Urinary bladder (tissue), 4 donors: ENCODE measurements around the gene MGMT. TPM values are rescaled to one million over a fixed set of nuclear protein-coding genes. Genes with fewer than 3 reads are reported as not detected.

ENCODE experiments used
- DNase-seq: peaks from one replicate; pipeline ENCODE4 v3.0.0-alpha.2; 2015; ENCODE audit errors: extremely low spot score
- H3K27ac ChIP-seq: one replicate; pipeline ENCODE4 v1.5.1; 2013; ENCODE audit warnings: low read depth, mild to moderate bottlenecking, moderate library complexity
- H3K36me3 ChIP-seq: one replicate; pipeline ENCODE4 v1.6.1; 2013; ENCODE audit warnings: mild to moderate bottlenecking, moderate library complexity; ENCODE audit not compliant: insufficient read depth
- H3K4me1 ChIP-seq: one replicate; pipeline ENCODE4 v1.6.1; 2013; ENCODE audit warnings: mild to moderate bottlenecking, moderate library complexity; ENCODE audit not compliant: insufficient read depth
- H3K4me3 ChIP-seq: one replicate; pipeline ENCODE4 v1.5.1; 2013; ENCODE audit warnings: low read depth, low read length
- WGBS: extraction: QIAGEN DNeasy Blood & Tissue Kit; methylation state at CpG from one replicate; pipeline ENCODE4 v1.1.7; 2013; 5-methylcytosine and 5-hydroxymethylcytosine counted together
- polyA plus RNA-seq: library from polyadenylated mRNA; stranded (reverse); fragments of 200-250 nt; gene quantifications from one replicate; pipeline ENCODE4 v1.2.3, GENCODE V29; 2013
- total RNA-seq: library from RNA; depleted of rRNA; stranded (reverse); fragments of >200 nt; gene quantifications from one replicate; pipeline ENCODE4 v1.2.3, GENCODE V29; 2014
- donor health status: healthy with polysubstance abuse.
- donor health status: healthy.

MGMT gene
- total and polyA plus RNA-seq, 2 donors = 19.5 to 28.5 TPM

DNA sequence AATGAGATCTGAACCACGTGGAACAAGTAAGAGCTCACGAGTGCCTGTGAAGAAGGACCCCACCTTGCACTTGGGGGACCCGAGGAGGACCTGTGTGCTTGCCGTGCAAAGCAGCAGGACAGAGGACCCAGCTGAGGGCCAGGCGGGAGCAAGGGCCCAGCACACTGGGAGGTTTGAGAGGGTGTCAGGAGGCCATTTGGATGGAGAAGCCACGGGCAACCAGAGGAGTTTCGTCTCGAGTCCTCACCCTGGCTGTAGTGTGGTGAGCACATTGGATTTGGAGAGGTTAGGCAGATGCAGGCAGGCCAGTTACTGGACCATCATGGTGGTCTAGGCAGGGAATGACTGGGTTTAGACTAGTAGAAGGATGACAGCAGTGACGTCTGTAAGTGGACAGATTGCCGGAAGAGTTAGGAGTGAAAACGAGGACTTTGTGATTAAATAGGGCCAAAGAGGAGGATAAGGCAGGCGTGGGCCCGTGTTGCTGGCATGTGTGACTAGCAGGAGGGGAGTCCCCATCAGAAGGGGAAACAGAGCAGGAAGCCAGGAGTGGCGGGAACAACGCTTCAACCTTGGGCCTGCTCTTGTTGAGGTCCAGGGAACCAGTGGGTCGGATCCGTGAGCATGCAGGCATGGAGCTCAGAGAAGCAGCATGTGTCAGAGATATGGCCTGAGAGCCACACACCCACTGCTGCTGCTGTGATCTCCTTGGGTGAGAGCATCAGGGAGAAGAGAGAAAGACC, 208.2 kb downstream of the MGMT start:
- no peak for DNase-seq
- no peak overlapping the region for H3K27ac ChIP-seq
- no peaks in the 10 kb centered on the region for H3K4me1 ChIP-seq
- WGBS = 97% methylated on average over 17 of the region's 17 CpGs
- no peaks in the 10 kb centered on the region for H3K36me3 ChIP-seq
- H3K4me3 ChIP-seq = no peak overlapping the region

DNA sequence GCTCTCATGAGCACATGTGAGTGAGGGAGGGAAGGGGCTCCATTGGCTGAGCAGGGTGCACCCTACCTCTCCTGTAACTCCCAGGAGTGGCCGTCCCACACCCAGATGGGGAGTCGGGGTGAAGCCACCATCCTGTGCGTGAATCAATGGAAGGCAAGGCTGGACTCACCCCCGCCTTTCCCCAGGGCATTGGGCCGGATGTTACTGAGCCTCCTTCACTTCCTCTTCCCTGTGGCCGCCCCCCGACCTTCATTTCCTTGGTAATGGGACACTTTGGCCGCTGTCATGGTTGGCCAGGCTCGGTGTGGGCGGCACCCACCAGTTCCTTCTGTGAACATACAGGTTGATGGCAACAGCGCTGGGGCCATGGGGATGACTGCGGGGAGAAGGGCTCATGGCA, 209.0 kb downstream of the MGMT start:
- H3K36me3 ChIP-seq = no peaks in the 10 kb centered on the region
- H3K4me3 ChIP-seq = no peak overlapping the region
- DNase-seq = no peak
- 92% methylated on average over 12 of the region's 12 CpGs for WGBS
- H3K27ac ChIP-seq = no peak overlapping the region
- H3K4me1 ChIP-seq = no peaks in the 10 kb centered on the region

GRCh38 chr10:129677377-129677927, 210.4 kb downstream of the MGMT start:
- Histone ChIP-seq H3K4me3 (no peak overlapping the region), H3K36me3 (no peaks in the 10 kb centered on the region), H3K4me1 (no peaks in the 10 kb centered on the region), H3K27ac (no peak overlapping the region)
- 97% methylated on average over 11 of the region's 11 CpGs for WGBS
- DNase-seq = no peak

DNA sequence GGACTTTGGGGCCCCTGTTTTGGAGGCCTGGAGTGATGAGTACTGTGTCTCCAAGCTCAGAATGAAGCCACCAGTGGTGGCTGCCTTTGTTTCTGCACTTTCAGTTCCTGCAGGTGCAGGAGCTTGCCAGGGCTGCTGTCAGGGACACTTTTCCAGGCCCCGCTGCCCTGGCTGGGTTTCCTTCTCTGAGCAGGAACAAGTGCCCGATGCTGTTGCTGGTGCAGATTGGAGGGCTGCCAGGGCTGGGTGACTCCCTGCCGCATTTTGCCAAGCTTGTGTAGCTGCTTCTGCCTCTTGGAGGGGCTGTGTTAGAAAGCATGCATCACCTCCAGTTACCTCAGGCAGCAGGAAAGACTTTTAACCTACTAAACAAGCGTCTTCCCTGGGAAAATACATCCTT, 211.1 kb downstream of the MGMT start:
- no peak for DNase-seq
- 78% methylated on average over 4 of the region's 4 CpGs for WGBS

DNA sequence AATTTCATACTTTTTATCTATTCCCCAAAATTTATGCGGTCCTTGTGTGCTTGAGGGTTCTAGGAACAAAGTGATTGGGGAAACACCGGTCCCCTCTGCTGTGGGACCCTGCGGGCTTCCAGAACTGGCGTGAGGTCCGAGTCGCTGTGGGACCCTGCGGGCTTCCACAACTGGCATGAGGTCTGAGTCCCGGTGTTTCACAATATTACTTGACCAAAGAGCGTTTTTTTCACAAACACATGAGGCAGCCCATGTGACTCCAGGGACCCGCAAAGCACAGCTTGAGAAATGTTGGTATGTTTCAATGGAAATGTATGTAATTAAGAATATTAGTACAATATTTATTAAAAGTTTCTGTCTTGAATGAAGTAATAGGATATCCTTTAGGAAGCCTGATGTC, 212.2 kb downstream of the MGMT start:
- no peak for DNase-seq
- Histone ChIP-seq H3K4me1 (no peaks in the 10 kb centered on the region), H3K27ac (no peak overlapping the region), H3K4me3 (no peak overlapping the region), H3K36me3 (no peaks in the 10 kb centered on the region)
- WGBS = 95% methylated on average over 10 of the region's 10 CpGs

More for the DNA sequence above, 211.1 kb downstream of the MGMT start:
- Histone ChIP-seq H3K4me1 (no peaks in the 10 kb centered on the region), H3K36me3 (no peaks in the 10 kb centered on the region), H3K4me3 (no peak overlapping the region), H3K27ac (no peak overlapping the region)

DNA sequence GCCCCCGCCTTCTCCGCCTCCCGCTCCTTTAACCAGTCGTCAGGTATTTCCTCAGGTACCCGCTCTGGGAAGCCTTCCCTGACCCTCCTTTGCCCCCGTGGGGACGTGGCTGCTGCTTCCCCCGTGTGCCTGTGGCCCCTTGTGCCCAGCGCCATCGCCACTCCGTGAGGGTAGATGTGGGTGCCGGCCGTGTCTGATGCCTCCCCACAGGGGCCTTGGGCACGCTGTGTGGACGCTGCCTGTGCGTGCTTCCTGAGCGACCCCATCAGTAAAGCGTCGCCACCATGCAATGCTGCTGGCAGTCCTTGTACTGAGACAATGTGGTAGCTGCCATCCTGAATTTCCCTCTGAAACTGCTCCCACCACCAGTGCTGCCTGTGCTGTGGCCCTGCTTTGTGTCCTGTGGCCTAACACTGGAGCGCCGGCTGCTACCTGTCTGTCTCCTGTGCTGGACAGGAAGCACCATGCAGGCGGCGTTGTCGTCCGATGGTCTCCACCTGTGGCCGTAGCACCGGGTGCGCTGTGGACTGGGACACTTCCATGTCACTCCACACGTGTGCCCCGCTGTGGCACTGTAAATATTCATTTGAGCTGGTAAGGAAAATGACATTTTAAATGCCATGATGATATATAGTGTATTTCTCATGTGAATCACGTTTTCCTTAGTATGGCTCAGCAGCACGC, 213.8 kb downstream of the MGMT start:
- whole genome bisulfite sequencing = 96% methylated on average over 32 of the region's 32 CpGs
- no peak for DNase-seq

DNA sequence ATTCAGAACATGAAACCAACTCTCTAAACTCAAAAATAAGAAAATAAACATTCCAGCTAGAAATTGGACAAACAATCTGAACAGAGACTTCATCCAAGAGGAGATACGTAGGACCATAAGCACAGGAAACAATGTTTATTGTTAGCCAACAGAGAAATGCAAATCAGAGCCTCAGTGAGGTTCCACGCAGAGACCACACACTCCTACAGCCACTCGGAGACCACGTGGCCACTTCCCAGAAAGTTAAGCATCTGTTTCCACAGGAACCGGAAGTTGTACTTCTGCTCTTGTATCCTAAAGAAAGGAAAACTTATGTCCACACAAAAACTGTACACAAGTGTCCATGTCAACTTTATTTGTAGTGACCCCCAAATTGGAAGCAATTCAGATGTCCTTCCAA, 214.8 kb downstream of the MGMT start:
- 63% methylated on average over 5 of the region's 5 CpGs for whole genome bisulfite sequencing
- H3K36me3 ChIP-seq = no peaks in the 10 kb centered on the region
- no peak for DNase-seq
- no peak overlapping the region for H3K27ac ChIP-seq
- no peaks in the 10 kb centered on the region for H3K4me1 ChIP-seq
- H3K4me3 ChIP-seq = no peak overlapping the region

More for the DNA sequence above, 213.8 kb downstream of the MGMT start:
- no peak overlapping the region for H3K27ac ChIP-seq
- H3K4me3 ChIP-seq = no peak overlapping the region
- H3K36me3 ChIP-seq = no peaks in the 10 kb centered on the region
- no peaks in the 10 kb centered on the region for H3K4me1 ChIP-seq

GRCh38 chr10:129683519-129683918, 216.5 kb downstream of the MGMT start:
- 91% methylated on average over 1 of the region's 1 CpG for WGBS
- Histone ChIP-seq H3K36me3 (no peaks in the 10 kb centered on the region), H3K4me3 (no peak overlapping the region), H3K4me1 (no peaks in the 10 kb centered on the region), H3K27ac (no peak overlapping the region)
- no peak for DNase-seq

- H3K36me3 ChIP-seq = no peaks in the 10 kb centered on the region
- DNase-seq = no peak
- WGBS = 86% methylated on average over 3 of the region's 3 CpGs
Observed at GRCh38 chr10:129683920-129684319, 216.9 kb downstream of the MGMT start.

GRCh38 chr10:129685271-129685670, 218.2 kb downstream of the MGMT start:
- Histone ChIP-seq H3K27ac (no peak overlapping the region), H3K36me3 (no peaks in the 10 kb centered on the region), H3K4me1 (no peaks in the 10 kb centered on the region), H3K4me3 (no peak overlapping the region)
- no peak for DNase-seq
- 91% methylated on average over 8 of the region's 8 CpGs for whole genome bisulfite sequencing

More at GRCh38 chr10:129683920-129684319, 216.9 kb downstream of the MGMT start:
- Histone ChIP-seq H3K27ac (no peak overlapping the region), H3K4me3 (no peak overlapping the region), H3K4me1 (no peaks in the 10 kb centered on the region)

DNA sequence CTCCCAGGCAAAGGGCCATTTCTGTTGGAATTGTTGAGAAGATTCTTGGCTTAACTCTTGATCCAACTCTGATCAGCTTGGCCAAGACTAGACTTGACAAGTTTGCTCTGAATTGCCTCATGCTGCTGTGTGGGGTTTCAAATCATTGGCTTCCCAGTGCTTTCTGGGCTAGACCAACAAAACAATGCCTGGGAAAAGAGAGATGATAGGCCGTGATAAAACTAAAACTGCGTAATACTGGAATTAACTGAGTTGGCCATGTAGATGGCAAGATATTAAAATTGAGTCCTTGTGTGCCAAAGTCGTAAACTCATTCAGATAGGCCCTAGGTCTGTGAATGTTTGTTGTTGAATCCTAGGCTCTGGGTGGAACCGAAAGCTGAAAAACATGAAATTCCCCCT, 222.6 kb downstream of the MGMT start:
- no peak overlapping the region for H3K4me3 ChIP-seq
- peak; percentile 48 for DNase-seq
- H3K27ac ChIP-seq = no peak overlapping the region
- H3K4me1 ChIP-seq = no peaks in the 10 kb centered on the region
- no peaks in the 10 kb centered on the region for H3K36me3 ChIP-seq
- 35% methylated on average over 4 of the region's 4 CpGs for WGBS

- WGBS = 74% methylated on average over 8 of the region's 8 CpGs
- no peak overlapping the region for H3K4me3 ChIP-seq
- DNase-seq = no peak
- H3K36me3 ChIP-seq = no peaks in the 10 kb centered on the region
- H3K4me1 ChIP-seq = no peaks in the 10 kb centered on the region
- H3K27ac ChIP-seq = no peak overlapping the region
Observed at GRCh38 chr10:129690248-129691070, 223.4 kb downstream of the MGMT start.

- no peak for DNase-seq
- Histone ChIP-seq H3K4me1 (no peaks in the 10 kb centered on the region), H3K4me3 (no peak overlapping the region), H3K36me3 (no peaks in the 10 kb centered on the region), H3K27ac (no peak overlapping the region)
- WGBS = 97% methylated on average over 8 of the region's 8 CpGs
Observed at GRCh38 chr10:129692695-129693094, 225.7 kb downstream of the MGMT start.
